Upper lobe of left lung (tissue), 6 donors: ENCODE results near the gene CTBP1. TPM values are rescaled to one million over a fixed set of nuclear protein-coding genes. Genes with fewer than 3 reads are reported as not detected.
A peak's percentile ranks its signal among the peaks of the same experiment; 100 is the strongest.

Source experiments
- ATAC-seq, 2 donors: fragments of 200-7000 bp; cut with Tn5 transposase; one replicate each; pipeline ENCODE4 v1.9.1; 2022; ENCODE audit warnings: mild to moderate bottlenecking in 2 of 2, moderate library complexity in 2 of 2; ENCODE audit not compliant: low FRiP score in 2 of 2
- DNase-seq, 2 donors: peaks; one replicate each; pipeline ENCODE4 v3.0.0-alpha.2; 2019 to 2020
- H3K27ac ChIP-seq, 4 donors: fragments of 200-600 bp; sonication (generic); one replicate each; pipeline ENCODE4 v1.5.1; 2016 to 2019
- H3K27me3 ChIP-seq, 4 donors: fragments of 200-600 bp; sonication (generic); one replicate each; pipeline ENCODE4 v1.5.1; 2017 to 2019
- H3K36me3 ChIP-seq, 4 donors: fragments of 200-600 bp; sonication (generic); one replicate each; pipeline ENCODE4 v1.5.1; 2016 to 2019
- H3K4me1 ChIP-seq, 4 donors: fragments of 200-600 bp; sonication (generic); one replicate each; pipeline ENCODE4 v1.5.1; 2018 to 2019
- H3K4me3 ChIP-seq, 4 donors: fragments of 200-600 bp; sonication (generic); one replicate each; pipeline ENCODE4 v1.5.1; 2017 to 2019; ENCODE audit warnings: mild to moderate bottlenecking in 2 of 4, moderate library complexity in 1 of 4
- H3K9me3 ChIP-seq, 4 donors: fragments of 200-600 bp; sonication (generic); one replicate each; pipeline ENCODE4 v1.5.1; 2018 to 2019
- CTCF ChIP-seq, 6 experiments: fragments of 450-650 bp in 4 of 6; fragments of 200-600 bp in 2 of 6; sonication (generic) in 2 of 6; IDR thresholded peaks; one replicate each; pipeline ENCODE4 v1.5.1; 2016 to 2019; ENCODE audit warnings: antibody characterized with exemption in 6 of 6
- EP300 ChIP-seq, 4 donors: sonication (generic); formaldehyde crosslinking; IDR thresholded peaks; one replicate each; pipeline ENCODE4 v1.5.1; 2017; ENCODE audit warnings: antibody characterized with exemption in 4 of 4, control low read depth in 2 of 4
- POLR2A ChIP-seq, 4 donors: fragments of 450-650 bp; IDR thresholded peaks; one replicate each; pipeline ENCODE4 v1.5.1; 2016 to 2017; ENCODE audit warnings: antibody characterized with exemption in 4 of 4, mild to moderate bottlenecking in 2 of 4
- POLR2AphosphoS5 ChIP-seq, 2 donors: sonication (generic); formaldehyde crosslinking; IDR thresholded peaks; one replicate each; pipeline ENCODE4 v1.5.1; 2017; ENCODE audit warnings: antibody characterized with exemption in 2 of 2
- WGBS, 2 donors: methylation state at CpG; one replicate each; pipeline ENCODE4 v1.1.5; 2017 to 2018; 5-methylcytosine and 5-hydroxymethylcytosine counted together
- total RNA-seq, 6 donors: library from RNA; depleted of rRNA in 4 of 6; stranded (reverse); fragments of >200 nt in 4 of 6; gene quantifications; one replicate each; pipeline versions ENCODE4 v1.1.0 to v1.2.1, GENCODE V29; 2016 to 2021
- donor health status: DM: no; HTN: no; CAD: no; lungs with moderate emphysema.
- donor health status: DM: no; HTN: yes; CAD: no; lungs with severe emphysema.

CTBP1 gene
- total RNA-seq, 6 donors from 2014 or later, result 142 to 483 (median 213) TPM

DNA sequence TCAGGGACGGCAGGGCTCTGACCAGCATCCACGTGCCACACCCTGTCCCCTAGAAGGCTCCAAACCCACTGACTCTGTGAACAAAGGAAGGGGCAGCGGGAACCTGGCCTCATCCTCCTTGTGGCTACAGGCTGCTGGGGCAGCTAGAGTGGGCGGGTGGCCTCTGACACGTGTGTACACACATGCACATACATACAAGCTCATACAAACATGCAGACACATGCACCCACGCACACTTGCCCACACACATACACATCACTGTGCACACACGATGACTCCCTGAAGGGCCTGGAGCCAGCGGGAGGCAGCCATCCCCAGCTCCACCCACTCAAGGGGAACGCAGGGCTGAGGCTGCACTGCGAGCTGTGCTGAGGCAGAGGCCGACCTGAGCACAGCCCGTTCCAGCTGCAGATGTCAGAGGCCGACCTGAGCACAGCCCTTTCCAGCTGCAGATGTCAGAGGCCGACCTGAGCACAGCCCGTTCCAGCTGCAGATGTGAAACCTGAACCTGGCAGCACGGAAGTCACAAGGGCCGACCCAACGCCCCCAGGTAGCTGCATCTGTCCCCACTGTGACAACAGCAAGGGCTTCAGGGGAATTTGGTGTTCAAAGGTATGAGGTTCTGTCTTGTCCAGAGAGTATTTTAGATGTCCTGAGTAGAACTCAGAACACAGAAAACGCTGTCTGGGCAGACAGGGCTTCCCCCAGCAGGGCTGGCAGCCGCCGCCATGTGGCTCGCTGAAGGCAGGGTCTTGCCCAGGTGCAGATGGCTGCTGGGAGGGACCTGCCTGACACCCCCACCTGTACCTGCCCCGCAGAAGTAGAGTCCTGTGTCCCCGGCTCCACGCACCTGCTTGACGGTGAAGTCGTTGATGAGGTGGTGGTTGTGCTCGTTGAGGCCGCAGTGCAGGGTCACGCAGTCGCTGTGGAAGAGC lies 33.5 kb downstream of the CTBP1 start:
- Histone ChIP-seq H3K4me1 (peaks cover 39 to 64% (median 48%) of the 10 kb centered on the region in 4 donors), H3K4me3 (no peak overlapping the region), H3K9me3 (no peaks in the 10 kb centered on the region), H3K36me3 (peaks cover 8 to 76% (median 58%) of the 10 kb centered on the region in 4 donors), H3K27me3 (no peaks in the 10 kb centered on the region), H3K27ac (peak overlapping the region in 3 of 4 donors; percentile 3 to 80 (median 36))
- DNase-seq (peak in 1 of 2 donors; percentile 59), ATAC-seq (peak in 1 of 2 donors; percentile 55)
- WGBS, 2 donors, result 90 to 93% methylated on average over 21 to 29 of the region's 31 CpGs
- TF ChIP-seq CTCF (IDR thresholded peaks at IDR 0.05) (no peak), POLR2AphosphoS5 (IDR thresholded peaks at IDR 0.05) (no peak), EP300 (IDR thresholded peaks at IDR 0.05) (no peak), POLR2A (IDR thresholded peaks at IDR 0.05) (no peak)

GRCh38 chr4:1214101-1215095 lies 34.5 kb downstream of the CTBP1 start:
- no peaks in the 10 kb centered on the region for H3K9me3 ChIP-seq
- ATAC-seq, result no peak
- H3K27ac ChIP-seq, result peak overlapping the region in 2 of 4 donors; percentile 26 to 36
- H3K36me3 ChIP-seq, result peaks cover 8 to 72% (median 57%) of the 10 kb centered on the region in 4 donors
- peaks cover 46 to 71% (median 54%) of the 10 kb centered on the region in 4 donors for H3K4me1 ChIP-seq
- no peak overlapping the region for H3K4me3 ChIP-seq
- WGBS, 2 donors, result 89 to 95% methylated on average over 3 to 43 of the region's 48 CpGs
- TF ChIP-seq POLR2A (IDR thresholded peaks at IDR 0.05) (no peak), EP300 (IDR thresholded peaks at IDR 0.05) (no peak), POLR2AphosphoS5 (IDR thresholded peaks at IDR 0.05) (no peak), CTCF (IDR thresholded peaks at IDR 0.05) (no peak)
- DNase-seq, result peak in 1 of 2 donors; percentile 80
- no peaks in the 10 kb centered on the region for H3K27me3 ChIP-seq

DNA sequence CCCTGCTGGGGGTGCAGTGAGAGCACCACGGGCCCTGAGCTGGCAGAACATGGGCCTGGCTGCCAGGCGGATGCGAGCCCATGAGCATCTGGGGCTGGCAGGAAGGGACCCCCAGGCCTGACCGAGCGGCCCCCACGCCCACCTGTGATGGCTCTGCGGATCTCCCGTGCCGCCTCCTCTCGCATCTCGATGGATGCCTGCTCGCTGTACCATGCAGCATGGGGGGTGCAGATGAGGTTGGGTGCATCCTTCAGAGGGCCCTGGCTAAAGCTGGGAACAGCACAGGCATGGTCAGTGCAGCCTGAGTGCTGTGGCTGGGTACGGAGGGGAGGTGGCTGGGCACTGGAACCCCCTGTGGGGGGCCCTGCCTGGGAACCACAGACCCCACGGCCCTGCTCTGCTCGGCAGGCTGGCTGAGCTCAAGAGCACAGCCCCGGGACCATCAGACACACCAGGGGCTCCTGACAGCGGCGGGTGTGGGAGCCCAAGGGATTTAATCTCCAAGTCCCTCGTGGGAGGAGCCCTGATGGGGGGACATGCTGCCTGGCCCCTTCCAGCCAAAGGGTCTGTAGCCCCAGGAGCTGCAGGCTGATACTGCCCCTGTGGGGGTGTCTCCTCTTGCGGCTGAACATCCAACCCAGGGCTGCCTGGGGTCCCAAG lies 35.5 kb downstream of the CTBP1 start:
- no peaks in the 10 kb centered on the region for H3K9me3 ChIP-seq
- TF ChIP-seq CTCF (IDR thresholded peaks at IDR 0.05) (no peak), POLR2A (IDR thresholded peaks at IDR 0.05) (no peak), POLR2AphosphoS5 (IDR thresholded peaks at IDR 0.05) (no peak), EP300 (IDR thresholded peaks at IDR 0.05) (no peak)
- WGBS, 2 donors, result 82 to 94% methylated on average over 8 to 18 of the region's 20 CpGs
- H3K36me3 ChIP-seq, result peaks cover 8 to 71% (median 57%) of the 10 kb centered on the region in 4 donors
- peaks cover 47 to 71% (median 55%) of the 10 kb centered on the region in 4 donors for H3K4me1 ChIP-seq
- peak overlapping the region in 3 of 4 donors; percentile 26 to 55 (median 36) for H3K27ac ChIP-seq
- no peaks in the 10 kb centered on the region for H3K27me3 ChIP-seq
- H3K4me3 ChIP-seq, result no peak overlapping the region
- ATAC-seq (no peak), DNase-seq (peak in 1 of 2 donors; percentile 67)
